GM19099 (cell line): ENCODE results near the gene SAMD4A.

Experiments
- POLR2A ChIP-seq: IDR thresholded peaks from 3 replicates; pipeline ENCODE4 v1.6.1; 2011; ENCODE audit warnings: low read depth; ENCODE audit not compliant: insufficient read length; ENCODE audit errors: extremely low read depth

Gene SAMD4A

DNA sequence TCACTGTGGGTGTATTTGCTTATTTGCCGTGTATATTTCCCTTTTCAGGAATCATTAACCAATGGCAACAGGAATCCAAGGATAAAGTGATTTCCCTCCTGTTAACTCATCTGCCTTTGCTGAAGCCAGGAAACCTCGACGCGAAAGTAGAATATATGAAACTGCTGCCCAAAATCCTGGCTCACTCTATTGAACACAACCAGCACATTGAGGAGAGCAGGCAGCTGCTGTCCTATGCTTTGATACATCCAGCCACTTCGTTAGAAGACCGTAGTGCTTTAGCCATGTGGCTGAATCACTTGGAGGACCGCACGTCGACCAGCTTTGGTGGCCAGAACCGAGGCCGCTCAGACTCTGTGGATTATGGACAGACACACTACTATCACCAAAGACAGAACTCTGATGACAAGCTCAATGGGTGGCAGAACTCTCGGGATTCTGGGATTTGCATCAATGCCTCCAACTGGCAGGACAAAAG lies 135.1 kb downstream of the SAMD4A start:
- TF ChIP-seq POLR2A: no peak

DNA sequence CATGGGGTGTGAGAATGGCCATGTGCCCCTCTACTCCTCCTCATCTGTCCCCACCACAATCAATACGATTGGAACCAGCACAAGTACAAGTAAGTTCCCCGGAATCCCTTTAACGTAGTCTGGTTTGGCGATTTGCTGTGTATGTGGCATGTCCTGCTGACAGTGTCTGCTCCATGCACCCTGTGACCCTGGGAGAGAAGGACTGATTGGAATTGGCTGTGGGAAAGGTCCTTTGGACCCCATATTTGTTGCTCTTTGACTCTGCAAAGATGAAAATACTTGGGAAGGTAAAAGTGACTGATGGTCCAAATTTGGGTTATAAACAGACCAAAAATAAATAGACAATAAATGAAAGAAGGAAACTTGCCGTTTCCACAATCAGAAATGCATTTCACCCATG lies 135.6 kb downstream of the SAMD4A start:
- TF ChIP-seq POLR2A: no peak

DNA sequence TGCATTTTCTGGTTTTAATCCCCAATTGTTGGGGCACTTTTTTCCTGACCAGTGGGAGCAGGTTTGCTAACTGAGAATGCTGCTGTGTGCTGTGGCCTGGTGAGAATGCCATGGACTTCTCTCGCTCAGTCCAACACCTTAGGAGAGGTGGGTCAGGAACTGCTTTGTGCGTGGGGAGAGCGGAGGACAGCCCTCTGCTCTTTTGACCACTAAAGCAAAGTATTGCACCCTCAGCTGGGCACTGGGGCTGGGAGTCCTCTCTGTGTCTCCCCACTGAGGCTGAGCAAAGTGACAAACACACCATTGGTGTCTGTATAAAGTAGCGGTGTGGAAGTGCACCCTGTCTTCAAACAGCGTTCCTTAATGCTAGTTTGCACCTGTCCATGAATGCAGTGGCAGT lies 136.2 kb downstream of the SAMD4A start:
- TF ChIP-seq POLR2A: no peak

DNA sequence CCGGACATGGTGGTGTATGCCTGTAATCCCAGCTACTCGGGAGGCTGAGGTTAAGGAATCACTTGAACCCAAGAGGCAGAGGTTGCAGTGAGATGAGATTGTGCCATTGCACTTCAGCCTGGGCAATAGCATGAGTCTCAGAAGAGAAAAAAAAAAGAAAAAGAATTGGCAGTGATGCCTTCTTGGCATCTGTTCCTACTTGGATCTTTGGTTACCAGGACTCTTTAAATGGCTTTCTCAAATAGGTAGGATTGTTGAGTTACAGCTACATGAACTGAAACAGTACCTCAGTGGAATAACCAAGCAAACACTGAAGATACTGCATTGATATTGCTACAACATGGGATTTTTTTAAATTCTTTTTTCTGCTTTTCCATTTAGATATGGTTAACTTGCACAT lies 136.8 kb downstream of the SAMD4A start:
- no peak for TF ChIP-seq POLR2A

DNA sequence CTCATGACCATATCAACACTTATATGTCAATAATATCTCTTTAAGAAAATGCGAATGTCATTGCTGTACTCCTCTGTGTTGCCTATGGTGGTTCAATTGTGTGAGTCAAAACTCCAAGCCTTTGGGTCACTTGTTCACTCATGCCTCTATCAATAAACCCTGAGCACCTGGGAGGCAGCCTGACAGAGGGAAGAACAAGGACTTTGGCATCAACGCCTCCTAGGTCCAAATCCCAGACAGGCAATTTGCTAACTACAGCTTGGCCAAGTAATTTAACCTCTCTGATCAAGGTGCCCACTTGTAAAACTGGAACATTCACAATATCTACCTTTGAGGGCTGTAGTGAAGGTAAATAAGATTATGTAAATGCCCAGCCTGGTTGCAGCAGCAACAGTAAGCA lies 137.8 kb downstream of the SAMD4A start:
- no peak for TF ChIP-seq POLR2A

DNA sequence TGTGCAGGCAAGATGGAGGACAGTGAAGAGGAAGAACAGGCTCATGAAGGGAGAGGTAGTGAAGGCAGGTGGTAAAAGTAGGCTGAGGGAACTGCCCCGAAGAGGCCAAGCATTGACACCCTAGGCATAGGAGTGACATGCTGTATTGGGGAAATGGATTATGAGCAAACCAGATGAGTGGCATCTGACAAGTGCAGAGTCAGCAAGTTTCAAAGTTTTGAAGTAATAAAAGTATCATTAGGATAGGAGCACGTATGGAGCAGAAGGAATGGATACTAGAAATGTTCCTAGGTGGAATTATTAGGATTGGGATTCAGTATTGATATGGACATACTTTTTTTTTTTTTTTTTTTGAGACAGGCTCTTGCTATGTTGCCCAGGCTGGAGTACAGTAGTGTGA lies 139.8 kb downstream of the SAMD4A start:
- no peak for TF ChIP-seq POLR2A

DNA sequence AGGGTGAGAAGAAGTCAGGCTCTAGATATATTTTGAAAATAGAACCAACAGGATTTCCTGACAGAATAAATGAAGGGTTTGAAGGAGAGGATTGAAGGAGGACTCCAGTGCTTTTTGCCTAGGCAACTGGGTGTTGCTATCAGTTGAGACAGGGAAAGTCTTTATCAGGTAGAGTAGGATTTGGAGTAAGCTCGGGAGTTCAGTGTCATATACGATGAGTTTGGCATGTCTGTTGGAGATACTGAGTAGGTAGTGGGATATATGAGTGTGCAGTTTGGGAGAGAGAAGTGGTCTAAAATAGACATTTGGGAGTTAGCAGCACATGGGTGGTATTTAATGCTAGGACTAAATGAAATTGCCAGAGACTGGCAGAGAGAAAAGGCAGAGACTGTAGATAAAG lies 141.2 kb downstream of the SAMD4A start:
- no peak for TF ChIP-seq POLR2A

DNA sequence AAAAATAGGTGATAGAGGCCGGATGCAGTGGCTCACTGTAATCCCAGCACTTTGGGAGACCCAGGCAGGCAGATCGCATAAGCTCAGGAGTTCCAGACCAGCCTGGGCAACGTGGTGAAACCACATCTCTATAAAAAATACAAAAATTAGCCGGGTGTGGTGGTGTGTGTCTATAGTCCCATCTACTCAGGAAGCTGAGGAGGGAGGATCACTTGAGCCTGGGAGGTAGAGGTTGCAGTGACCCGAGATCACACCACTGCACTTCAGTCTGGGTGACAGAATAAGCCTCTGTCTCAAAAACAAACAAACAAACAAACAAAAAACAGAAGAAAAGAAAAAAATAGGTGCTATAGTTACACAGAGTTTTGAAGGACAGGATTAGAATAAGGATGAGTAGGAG lies 142.1 kb downstream of the SAMD4A start:
- no peak for TF ChIP-seq POLR2A

DNA sequence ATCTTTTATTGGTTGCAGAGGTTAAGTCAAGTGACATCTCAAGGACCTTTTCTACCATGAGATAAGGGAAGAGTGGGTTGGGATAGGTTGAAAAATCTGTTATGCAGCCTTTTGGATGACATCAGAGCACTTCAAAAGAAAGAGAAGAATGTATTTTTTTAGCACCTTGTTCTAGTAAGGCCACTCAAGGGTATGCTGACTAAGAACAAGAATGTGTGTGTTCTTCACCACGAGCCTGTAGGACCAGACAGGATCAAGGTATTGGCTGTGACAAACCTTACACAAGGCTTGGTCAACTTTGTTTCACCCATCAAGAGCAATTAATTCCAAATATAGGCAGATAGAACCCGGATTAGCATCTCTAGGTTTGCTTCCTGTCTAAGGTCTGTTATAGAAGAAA lies 142.5 kb downstream of the SAMD4A start:
- no peak for TF ChIP-seq POLR2A

DNA sequence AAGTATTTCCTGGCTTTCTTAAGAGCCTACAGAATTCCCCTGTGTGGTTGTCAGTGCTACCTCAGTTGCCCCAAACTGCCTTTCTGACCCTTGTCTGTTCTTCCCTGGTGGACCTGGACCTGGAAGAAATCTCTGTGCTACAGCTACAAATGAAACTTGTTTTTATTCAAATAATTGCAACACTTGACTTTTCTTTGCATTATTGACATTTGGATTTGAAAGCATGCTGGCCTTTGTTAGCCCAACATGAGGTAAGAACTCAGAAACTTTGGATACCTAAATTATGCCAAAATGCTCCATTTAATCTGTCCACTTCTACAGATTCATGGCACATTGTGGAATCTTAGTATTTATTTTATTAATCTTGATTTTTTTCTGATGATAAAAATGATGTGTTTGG lies 142.9 kb downstream of the SAMD4A start:
- TF ChIP-seq POLR2A: no peak

DNA sequence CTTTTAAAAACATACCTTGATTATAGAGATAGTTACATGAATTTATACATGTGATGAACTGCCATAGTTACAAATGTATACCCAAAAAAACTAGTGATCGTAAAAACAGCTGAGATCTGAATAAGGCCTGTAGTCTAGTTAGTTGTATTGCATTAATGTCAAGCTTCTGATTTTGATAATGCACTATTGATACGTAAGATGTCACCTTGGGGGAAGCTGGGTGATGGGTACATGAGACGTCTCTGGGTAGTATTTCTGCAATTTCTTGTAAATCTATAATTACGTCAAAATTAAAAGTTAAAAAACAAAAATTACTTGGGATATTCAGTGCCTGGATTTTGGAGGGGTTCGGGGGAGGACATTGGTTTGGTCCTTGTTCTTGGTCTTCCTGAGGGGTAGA lies 144.4 kb downstream of the SAMD4A start:
- no peak for TF ChIP-seq POLR2A

DNA sequence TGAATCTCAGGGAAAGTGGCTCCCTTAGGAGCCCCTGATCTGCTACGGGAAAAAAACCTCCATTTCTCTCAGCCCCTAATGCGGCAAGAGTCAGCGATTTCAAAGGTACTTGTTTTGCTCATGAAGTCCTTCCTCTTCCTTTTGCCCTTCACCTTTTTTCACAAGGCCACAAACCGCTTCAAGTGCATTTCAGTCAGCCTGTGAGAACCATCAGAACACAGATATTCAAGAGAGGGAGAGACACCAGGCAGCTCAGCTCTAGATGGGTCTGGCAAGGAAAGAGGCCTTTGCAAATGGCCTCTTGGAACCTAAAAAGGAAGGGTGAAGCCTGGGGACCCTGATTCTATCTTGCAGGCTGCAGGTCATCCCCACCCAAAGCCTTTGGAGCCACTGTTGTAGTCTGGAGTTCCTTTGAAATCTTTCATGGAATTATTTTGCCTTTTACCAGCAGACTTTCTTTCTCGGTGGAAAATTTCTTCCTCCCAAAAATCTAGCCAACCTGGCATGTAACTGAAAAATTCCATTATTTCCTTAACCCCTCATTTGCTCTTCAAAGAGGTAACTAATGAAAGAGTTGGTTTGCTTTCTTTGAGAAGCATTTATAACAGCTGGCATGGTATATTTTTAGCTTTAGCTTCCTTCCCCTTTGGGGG lies 145.0 kb downstream of the SAMD4A start:
- no peak for TF ChIP-seq POLR2A

DNA sequence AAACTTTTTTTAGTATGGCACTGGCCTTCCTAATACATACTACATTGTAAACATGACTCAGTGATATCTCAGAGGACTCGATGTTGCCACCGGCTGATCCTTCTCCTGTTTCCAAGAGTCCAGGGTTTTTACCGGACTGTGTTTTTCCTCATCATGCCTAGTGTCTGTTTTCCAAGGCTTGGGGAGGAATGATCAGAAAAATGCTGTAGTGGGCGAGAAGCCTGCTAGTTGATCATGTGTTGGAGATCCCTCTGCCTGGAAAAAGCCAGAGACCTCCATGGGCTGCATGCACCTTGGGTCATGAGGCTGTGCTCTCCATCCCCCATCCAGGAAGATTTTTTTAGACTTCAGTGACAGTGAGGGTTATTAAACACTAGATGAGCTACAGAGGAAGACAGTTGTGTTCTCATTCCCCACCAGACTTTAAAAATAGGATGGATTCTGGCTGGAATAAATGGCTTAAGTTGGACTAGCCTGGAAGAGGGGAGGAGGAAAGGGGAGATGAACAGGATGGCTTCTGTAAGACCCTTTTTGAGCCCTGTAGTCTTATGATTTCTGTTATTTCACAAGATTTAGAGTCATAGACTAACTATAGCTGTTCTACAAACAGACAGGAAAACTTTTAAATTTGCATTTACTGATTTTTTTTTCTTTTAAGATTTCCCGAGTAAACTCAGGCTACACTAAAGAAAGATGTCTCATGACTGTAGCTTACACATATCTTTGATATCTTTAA lies 145.7 kb downstream of the SAMD4A start:
- TF ChIP-seq POLR2A: no peak

DNA sequence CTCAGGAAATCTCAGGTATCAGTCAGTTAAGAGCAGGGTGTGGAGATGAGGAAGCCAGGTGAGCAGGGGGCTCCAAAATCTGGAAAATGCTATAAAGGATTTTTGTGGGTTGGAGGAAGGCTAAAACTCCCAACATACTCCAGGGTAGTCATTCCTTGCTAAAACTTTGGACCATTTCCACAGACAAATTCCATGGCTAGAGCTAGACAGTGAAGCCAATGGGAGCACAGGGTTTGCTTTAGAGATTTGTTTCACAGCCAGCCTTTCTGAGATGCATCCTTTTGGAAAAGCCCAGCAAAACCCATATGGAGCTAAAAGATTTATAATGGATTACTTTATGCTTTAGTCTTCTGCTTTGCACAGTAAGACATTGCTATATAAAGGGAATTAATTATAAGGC lies 146.5 kb downstream of the SAMD4A start:
- no peak for TF ChIP-seq POLR2A

DNA sequence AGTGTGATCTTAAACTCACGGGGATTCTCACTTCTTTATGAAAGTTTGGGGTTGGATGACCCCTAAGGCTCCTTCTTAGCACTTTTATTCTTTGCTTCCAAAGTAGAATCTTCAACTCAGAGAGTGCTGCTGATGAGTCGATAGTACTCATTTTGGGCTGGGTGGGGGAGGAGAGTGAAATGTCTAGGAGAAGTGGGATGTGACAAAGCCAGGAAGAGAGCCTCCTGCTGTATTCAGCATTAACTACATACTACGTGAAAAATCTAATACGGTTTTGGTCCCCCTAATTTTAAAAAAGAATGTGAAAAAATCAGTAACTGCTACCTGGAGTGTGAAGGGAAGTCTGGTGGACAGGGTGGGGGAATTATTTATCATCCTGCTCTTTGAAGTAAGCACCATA lies 148.3 kb downstream of the SAMD4A start:
- no peak for TF ChIP-seq POLR2A

DNA sequence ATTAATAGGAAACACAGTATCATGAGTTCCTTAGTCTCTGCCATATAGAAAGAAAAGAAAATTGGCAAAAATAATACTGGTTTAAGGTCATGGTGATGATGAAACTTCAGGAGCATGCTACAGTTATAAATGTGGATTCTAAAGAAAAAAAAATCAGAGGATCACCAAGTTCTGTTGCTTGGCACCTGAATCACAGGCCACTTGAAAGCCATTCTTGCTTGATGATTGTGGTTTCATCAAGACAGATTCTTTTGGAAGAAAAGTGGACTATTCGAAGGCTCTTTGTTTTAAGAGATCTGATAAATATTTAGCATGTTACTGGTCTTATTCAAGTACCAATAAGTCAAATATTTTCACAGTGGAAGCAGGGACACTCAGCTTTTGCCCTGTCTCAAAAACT lies 148.9 kb downstream of the SAMD4A start:
- TF ChIP-seq POLR2A: no peak
